Subcutaneous adipose tissue (tissue), 4 donors: Measurements from ENCODE around the gene CMBL. TPM values are rescaled to one million over a fixed set of nuclear protein-coding genes. Genes with fewer than 3 reads are reported as not detected.

Source experiments
- CTCF ChIP-seq: fragments of 450-650 bp; IDR thresholded peaks from one replicate; pipeline ENCODE4 v1.5.1; 2016; ENCODE audit warnings: low read depth, mild to moderate bottlenecking, control low read depth, antibody characterized with exemption, moderate library complexity
- total RNA-seq, 4 donors: library from RNA; depleted of rRNA; stranded (reverse); fragments of >200 nt; gene quantifications; one replicate each; pipeline ENCODE4 v1.1.0, GENCODE V29; 2016

The CMBL gene
- total RNA-seq, 4 donors from 2014 or later = 8.5 to 19.9 (median 14.6) TPM

GRCh38 chr5:10330511-10331230, 23.0 kb upstream of the CMBL start:
- no peak for TF ChIP-seq CTCF

- TF ChIP-seq CTCF = no peak
Observed at GRCh38 chr5:10329820-10330481, 22.2 kb upstream of the CMBL start.

GRCh38 chr5:10329446-10329819, 21.7 kb upstream of the CMBL start:
- TF ChIP-seq CTCF = no peak

GRCh38 chr5:10328323-10328722, 20.6 kb upstream of the CMBL start:
- no peak for TF ChIP-seq CTCF

GRCh38 chr5:10324518-10325370, 17.0 kb upstream of the CMBL start:
- TF ChIP-seq CTCF = no peak

- no peak for TF ChIP-seq CTCF
Observed at GRCh38 chr5:10323588-10324488, 16.1 kb upstream of the CMBL start.
